ENCODE results near the gene SLC48A1. TPM values are rescaled to one million over a fixed set of nuclear protein-coding genes. Genes with fewer than 3 reads are reported as not detected.

The SLC48A1 gene
- polyA plus RNA-seq, 3 donors: 9.4 to 19.6 (median 15.8) TPM

DNA sequence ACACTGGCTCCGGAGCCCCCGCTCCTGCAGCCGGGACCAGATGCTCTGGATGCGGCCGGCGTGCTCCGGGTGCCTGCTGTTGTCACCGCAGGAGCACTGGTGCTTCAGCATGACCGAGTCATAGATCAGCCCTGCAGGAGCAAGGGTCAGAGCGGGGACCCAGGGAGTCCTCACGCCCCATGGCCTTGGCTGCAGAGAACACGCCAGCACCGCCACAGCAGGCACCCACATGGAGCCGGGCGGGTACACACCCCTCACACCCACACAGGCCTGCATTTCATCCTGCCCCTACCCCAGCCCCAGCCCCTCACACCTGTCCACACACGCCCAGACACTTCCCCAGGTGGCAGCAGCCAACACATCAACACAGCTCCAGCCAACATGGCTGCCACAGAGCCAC is 18.8 kb downstream of the SLC48A1 start:
- H3K4me3 ChIP-seq (replicated peaks in 1 of 3; ENCODE audit: low read depth in 2 of 3, low read length in 3 of 3): no peak overlapping the region
- Mint-ChIP-seq H3K27ac (peak overlapping the region in 1 of 7 donors; percentile 33), H3K4me3 (no peak overlapping the region), H3K9me3 (no peaks in the 10 kb centered on the region), H3K36me3 (peaks cover 82 to 96% of the 10 kb centered on the region in 2 donors), H3K27me3 (ENCODE audit: low read depth in 3 of 3) (peaks cover 0 to 5% (median 0%) of the 10 kb centered on the region in 3 donors), H3K4me1 (no peaks in the 10 kb centered on the region)
- no peak overlapping the region for H3K4me2 ChIP-seq (replicated peaks; ENCODE audit: extremely low read depth, low read length, poor library complexity, severe bottlenecking)
- no peaks in the 10 kb centered on the region for H3K27me3 ChIP-seq (ENCODE audit: control insufficient read depth in 2 of 2, insufficient read depth in 2 of 2, low read length in 2 of 2)
- no peak overlapping the region for H3K27ac ChIP-seq (ENCODE audit: low read depth in 1 of 2, low read length in 2 of 2)
- H3K79me2 ChIP-seq (ENCODE audit: insufficient read depth, low read length): no peaks in the 10 kb centered on the region
- TF ChIP-seq, protein P1, sequence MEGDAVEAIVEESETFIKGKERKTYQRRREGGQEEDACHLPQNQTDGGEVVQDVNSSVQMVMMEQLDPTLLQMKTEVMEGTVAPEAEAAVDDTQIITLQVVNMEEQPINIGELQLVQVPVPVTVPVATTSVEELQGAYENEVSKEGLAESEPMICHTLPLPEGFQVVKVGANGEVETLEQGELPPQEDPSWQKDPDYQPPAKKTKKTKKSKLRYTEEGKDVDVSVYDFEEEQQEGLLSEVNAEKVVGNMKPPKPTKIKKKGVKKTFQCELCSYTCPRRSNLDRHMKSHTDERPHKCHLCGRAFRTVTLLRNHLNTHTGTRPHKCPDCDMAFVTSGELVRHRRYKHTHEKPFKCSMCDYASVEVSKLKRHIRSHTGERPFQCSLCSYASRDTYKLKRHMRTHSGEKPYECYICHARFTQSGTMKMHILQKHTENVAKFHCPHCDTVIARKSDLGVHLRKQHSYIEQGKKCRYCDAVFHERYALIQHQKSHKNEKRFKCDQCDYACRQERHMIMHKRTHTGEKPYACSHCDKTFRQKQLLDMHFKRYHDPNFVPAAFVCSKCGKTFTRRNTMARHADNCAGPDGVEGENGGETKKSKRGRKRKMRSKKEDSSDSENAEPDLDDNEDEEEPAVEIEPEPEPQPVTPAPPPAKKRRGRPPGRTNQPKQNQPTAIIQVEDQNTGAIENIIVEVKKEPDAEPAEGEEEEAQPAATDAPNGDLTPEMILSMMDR (IDR thresholded peaks at IDR 0.05): no peak
- WGBS (ENCODE audit: insufficient coverage): 97% methylated on average over 14 of the region's 16 CpGs
- no peaks in the 10 kb centered on the region for H3K9me3 ChIP-seq (replicated peaks in 1 of 2; ENCODE audit: control insufficient read depth in 1 of 2, insufficient read depth in 1 of 2, low read length in 2 of 2)
- peaks cover 97 to 100% of the 10 kb centered on the region in 2 donors for H3K36me3 ChIP-seq (replicated peaks in 1 of 2; ENCODE audit: control insufficient read depth in 1 of 2, insufficient read depth in 2 of 2, low read length in 2 of 2)
- no peaks in the 10 kb centered on the region for H3K4me1 ChIP-seq (ENCODE audit: control insufficient read depth in 1 of 2, insufficient read depth in 2 of 2, low read length in 2 of 2)
- H4K20me1 ChIP-seq (ENCODE audit: insufficient read depth, low read length): peaks cover 39% of the 10 kb centered on the region
- no peak for DNase-seq
- H2AFZ ChIP-seq (ENCODE audit: insufficient read depth, low read depth, low read length, poor library complexity, severe bottlenecking): no peak overlapping the region
- intact Hi-C loops (cut with micrococcal nuclease): no loop called here
- no peak overlapping the region for H3K9ac ChIP-seq (ENCODE audit: insufficient read depth, low read length, poor library complexity, severe bottlenecking)

- H3K9me3 Mint-ChIP-seq: peaks cover 0 to 2% (median 0%) of the 10 kb centered on the region in 7 donors
- H3K4me3 Mint-ChIP-seq: no peak overlapping the region
- TF ChIP-seq, protein P1 (IDR thresholded peaks at IDR 0.05): no peak
- H3K27me3 Mint-ChIP-seq (ENCODE audit: low read depth in 3 of 3): peaks cover 0 to 4% (median 0%) of the 10 kb centered on the region in 3 donors
- DNase-seq: no peak
- Histone ChIP-seq H3K79me2 (ENCODE audit: insufficient read depth, low read length) (no peaks in the 10 kb centered on the region), H4K20me1 (ENCODE audit: insufficient read depth, low read length) (peaks cover 42% of the 10 kb centered on the region), H3K4me3 (replicated peaks in 1 of 3; ENCODE audit: low read depth in 2 of 3, low read length in 3 of 3) (no peak overlapping the region), H3K36me3 (replicated peaks in 1 of 2; ENCODE audit: control insufficient read depth in 1 of 2, insufficient read depth in 2 of 2, low read length in 2 of 2) (peaks cover 95 to 100% of the 10 kb centered on the region in 2 donors), H3K4me2 (replicated peaks; ENCODE audit: extremely low read depth, low read length, poor library complexity, severe bottlenecking) (no peak overlapping the region), H3K9ac (ENCODE audit: insufficient read depth, low read length, poor library complexity, severe bottlenecking) (no peak overlapping the region), H3K9me3 (replicated peaks in 1 of 2; ENCODE audit: control insufficient read depth in 1 of 2, insufficient read depth in 1 of 2, low read length in 2 of 2) (no peaks in the 10 kb centered on the region), H2AFZ (ENCODE audit: insufficient read depth, low read depth, low read length, poor library complexity, severe bottlenecking) (no peak overlapping the region), H3K27ac (ENCODE audit: low read depth in 1 of 2, low read length in 2 of 2) (no peak overlapping the region), H3K27me3 (ENCODE audit: control insufficient read depth in 2 of 2, insufficient read depth in 2 of 2, low read length in 2 of 2) (no peaks in the 10 kb centered on the region), H3K4me1 (ENCODE audit: control insufficient read depth in 1 of 2, insufficient read depth in 2 of 2, low read length in 2 of 2) (no peaks in the 10 kb centered on the region)
- peaks cover 81 to 96% of the 10 kb centered on the region in 2 donors for H3K36me3 Mint-ChIP-seq
- H3K4me1 Mint-ChIP-seq: no peaks in the 10 kb centered on the region
- 99% methylated on average over 12 of the region's 15 CpGs for WGBS (ENCODE audit: insufficient coverage)
- intact Hi-C loops (cut with micrococcal nuclease): no loop called here
- peak overlapping the region in 1 of 7 donors; percentile 30 for H3K27ac Mint-ChIP-seq
These were observed 20.1 kb downstream of the SLC48A1 start for GRCh38 chr12:47793015-47793681.

Measured in CD14-positive monocyte (primary cell).